ENCODE results near the gene ITGB6. TPM values are rescaled to one million over a fixed set of nuclear protein-coding genes. Genes with fewer than 3 reads are reported as not detected.
A peak's percentile ranks its signal among the peaks of the same experiment; 100 is the strongest.
"Not testable (repeated sequence)": the region's sequence is repeated elsewhere in the genome, so short reads cannot be mapped to it uniquely, and the experiment has no call there.

Gene ITGB6
- total RNA-seq, 6 donors from 2014 or later: 52.6 to 124 (median 68.8) TPM

DNA sequence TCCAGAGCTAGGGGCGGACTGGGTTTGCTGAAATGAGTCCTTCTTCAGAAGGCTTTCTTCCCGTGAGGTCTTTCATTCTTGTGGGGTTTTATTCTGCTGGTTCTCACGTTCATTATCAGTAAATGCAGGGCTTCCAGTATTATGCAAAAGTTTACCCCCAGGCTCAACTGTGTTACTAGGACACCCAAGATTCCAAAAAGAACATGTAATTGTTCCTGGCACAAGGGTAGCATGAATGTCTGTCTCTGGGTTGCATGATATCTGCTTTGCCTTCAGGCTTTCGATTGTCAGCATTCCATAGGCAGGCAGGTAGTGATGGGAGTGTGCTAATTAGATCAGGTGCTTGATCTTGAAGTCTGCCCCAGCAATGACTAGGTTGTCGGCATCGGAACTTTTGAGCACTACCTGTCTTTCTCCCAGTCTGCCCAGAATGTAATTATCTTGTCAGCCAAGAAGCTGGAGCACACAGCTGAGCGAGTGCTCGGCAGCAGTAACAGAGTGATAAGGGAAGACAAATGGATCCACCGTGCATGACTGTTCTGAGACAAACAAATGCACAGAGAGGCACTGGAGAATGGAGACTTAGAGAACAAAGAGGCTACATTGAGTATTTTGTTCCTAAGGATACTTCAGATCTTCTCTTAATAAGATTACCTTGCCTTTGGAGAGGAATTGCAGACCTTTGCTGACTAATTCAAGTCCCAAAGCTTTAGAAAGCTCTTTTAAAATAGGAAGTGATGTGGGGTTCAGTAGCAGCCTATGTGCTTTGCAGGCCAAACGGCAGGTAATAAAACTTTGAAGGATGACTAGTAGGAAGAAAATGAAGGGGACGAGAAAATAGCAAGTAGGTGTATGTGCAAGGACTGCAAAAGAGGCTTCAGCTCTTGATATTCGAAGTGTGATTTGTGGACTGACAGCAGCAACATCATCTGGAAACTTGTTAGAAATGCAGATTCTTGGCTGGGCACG is 41.9 kb downstream of the ITGB6 start:
- Histone ChIP-seq H3K27ac (no peak overlapping the region), H3K9me3 (no peaks in the 10 kb centered on the region), H3K4me1 (peaks cover 0 to 5% (median 0%) of the 10 kb centered on the region in 4 donors), H3K27me3 (no peaks in the 10 kb centered on the region), H3K4me3 (no peak overlapping the region), H3K36me3 (no peaks in the 10 kb centered on the region)
- 69 to 71% methylated on average over 13 of the region's 13 CpGs for WGBS, 2 donors
- TF ChIP-seq POLR2A (IDR thresholded peaks at IDR 0.05): no peak
- TF ChIP-seq POLR2AphosphoS5 (IDR thresholded peaks at IDR 0.05): no peak
- DNase-seq (no peak), ATAC-seq (ENCODE audit: low FRiP score in 2 of 2) (peak in 1 of 2 donors; percentile 65)

DNA sequence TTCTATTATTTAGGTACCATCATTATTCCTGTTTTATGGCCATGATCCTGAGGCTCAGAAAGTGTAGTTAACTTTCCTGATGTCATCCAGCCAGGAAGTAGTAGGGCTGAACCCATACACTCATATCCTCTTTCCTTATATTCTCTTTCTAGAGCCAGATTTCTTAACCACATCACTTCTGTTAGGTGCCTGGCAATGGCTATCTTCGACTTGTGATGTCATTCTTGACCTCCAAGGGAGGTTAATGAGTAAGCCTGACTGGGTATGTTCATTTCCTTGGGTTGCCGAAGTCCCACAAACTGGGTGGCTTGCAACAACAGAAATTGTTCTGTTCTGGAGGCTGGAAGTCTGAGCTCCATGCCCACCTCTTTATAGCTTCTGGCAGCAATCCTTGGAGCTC is 43.4 kb downstream of the ITGB6 start:
- Histone ChIP-seq H3K36me3 (no peaks in the 10 kb centered on the region), H3K4me3 (no peak overlapping the region), H3K27ac (no peak overlapping the region), H3K4me1 (peaks cover 0 to 5% (median 0%) of the 10 kb centered on the region in 4 donors), H3K27me3 (no peaks in the 10 kb centered on the region), H3K9me3 (no peaks in the 10 kb centered on the region)
- whole genome bisulfite sequencing, 2 donors: 63 to 66% methylated on average over 2 of the region's 2 CpGs
- no peak for TF ChIP-seq EP300 (IDR thresholded peaks at IDR 0.05)
- TF ChIP-seq, protein P1, sequence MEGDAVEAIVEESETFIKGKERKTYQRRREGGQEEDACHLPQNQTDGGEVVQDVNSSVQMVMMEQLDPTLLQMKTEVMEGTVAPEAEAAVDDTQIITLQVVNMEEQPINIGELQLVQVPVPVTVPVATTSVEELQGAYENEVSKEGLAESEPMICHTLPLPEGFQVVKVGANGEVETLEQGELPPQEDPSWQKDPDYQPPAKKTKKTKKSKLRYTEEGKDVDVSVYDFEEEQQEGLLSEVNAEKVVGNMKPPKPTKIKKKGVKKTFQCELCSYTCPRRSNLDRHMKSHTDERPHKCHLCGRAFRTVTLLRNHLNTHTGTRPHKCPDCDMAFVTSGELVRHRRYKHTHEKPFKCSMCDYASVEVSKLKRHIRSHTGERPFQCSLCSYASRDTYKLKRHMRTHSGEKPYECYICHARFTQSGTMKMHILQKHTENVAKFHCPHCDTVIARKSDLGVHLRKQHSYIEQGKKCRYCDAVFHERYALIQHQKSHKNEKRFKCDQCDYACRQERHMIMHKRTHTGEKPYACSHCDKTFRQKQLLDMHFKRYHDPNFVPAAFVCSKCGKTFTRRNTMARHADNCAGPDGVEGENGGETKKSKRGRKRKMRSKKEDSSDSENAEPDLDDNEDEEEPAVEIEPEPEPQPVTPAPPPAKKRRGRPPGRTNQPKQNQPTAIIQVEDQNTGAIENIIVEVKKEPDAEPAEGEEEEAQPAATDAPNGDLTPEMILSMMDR (IDR thresholded peaks at IDR 0.05): no peak
- no peak for TF ChIP-seq POLR2AphosphoS5 (IDR thresholded peaks at IDR 0.05)
- TF ChIP-seq POLR2A (IDR thresholded peaks at IDR 0.05): no peak
- ATAC-seq (ENCODE audit: low FRiP score in 2 of 2): peak in 1 of 2 donors; percentile 37
- no peak for DNase-seq

DNA sequence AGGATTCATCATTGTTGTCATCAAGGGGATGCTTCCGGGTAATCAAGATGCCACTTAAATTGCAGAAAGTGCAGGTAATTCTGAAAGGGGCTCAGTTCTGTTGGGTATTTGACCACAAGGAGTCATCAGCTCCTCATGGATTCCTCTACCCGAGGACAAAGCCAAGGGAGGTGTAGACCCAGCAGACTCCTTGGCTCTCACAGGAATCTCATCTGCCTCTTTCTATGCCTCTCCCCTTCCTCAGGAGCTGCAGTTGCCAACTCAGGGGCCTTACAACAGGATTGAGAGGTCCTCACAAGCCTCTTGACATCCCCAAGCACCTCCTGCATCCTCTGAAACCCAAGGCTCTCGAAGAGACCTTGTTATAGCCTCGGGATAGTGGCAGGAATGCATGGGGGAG is 44.0 kb downstream of the ITGB6 start:
- TF ChIP-seq, protein P1 (IDR thresholded peaks at IDR 0.05): peak in 1 of 6 experiments; percentile 10
- no peak for TF ChIP-seq POLR2A (IDR thresholded peaks at IDR 0.05)
- H3K27me3 ChIP-seq: no peaks in the 10 kb centered on the region
- no peak overlapping the region for H3K4me3 ChIP-seq
- H3K27ac ChIP-seq: no peak overlapping the region
- peaks cover 0 to 5% (median 0%) of the 10 kb centered on the region in 4 donors for H3K4me1 ChIP-seq
- H3K36me3 ChIP-seq: no peaks in the 10 kb centered on the region
- ATAC-seq (ENCODE audit: low FRiP score in 2 of 2) (peak; percentile 12 to 65), DNase-seq (peak in 1 of 2 donors; percentile 31)
- no peaks in the 10 kb centered on the region for H3K9me3 ChIP-seq
- WGBS, 2 donors: 72 to 86% methylated on average over 4 of the region's 4 CpGs

DNA sequence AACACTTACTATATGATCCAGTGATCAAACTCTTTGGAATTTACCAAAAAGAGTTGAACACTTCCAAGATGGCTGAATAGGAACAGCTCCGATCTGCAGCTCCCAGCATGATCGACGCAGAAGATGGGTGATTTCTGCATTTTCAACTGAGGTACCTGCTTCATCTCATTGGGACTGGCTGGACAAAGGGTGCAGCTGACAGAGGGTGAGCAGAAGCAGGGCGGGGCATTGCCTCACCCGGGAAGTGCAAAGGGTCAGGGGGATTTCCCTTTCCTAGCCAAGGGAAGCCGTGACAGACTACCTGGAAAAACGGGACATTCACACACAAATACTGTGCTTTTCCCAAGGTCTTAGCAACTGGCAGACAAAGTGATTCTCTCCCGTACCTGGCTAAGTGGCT is 51.7 kb downstream of the ITGB6 start:
- DNase-seq; H3K4me1 ChIP-seq; H3K4me3 ChIP-seq; H3K27me3 ChIP-seq; ATAC-seq (ENCODE audit: low FRiP score in 2 of 2); H3K36me3 ChIP-seq; H3K9me3 ChIP-seq: not testable (repeated sequence)
- 69 to 75% methylated on average over 7 to 8 of the region's 8 CpGs for WGBS, 2 donors
- peak overlapping the region in 2 of 4 donors; percentile 3 to 4 for H3K27ac ChIP-seq

DNA sequence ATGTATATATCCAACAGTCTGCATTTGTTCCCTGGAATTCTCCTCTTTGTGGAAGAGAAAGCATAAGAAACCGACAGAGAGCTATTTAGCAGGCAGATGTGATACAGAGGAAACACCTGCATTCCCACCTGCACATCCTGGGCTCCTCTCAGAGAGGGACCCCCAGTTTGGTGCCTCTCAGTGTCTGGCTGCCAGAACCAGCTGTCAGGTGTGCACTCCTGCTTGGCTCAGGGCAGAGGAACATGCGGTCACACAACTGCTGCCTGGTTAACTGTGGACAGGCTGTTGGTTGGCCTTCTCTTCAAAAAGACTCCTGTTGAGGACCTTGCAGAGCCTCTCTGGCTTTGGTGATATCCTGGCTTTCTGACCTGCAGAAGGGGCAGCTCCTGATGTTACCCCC is 54.6 kb downstream of the ITGB6 start:
- WGBS, 2 donors: 70 to 85% methylated on average over 1 to 2 of the region's 2 CpGs
- Histone ChIP-seq H3K9me3 (no peaks in the 10 kb centered on the region), H3K4me3 (no peak overlapping the region), H3K4me1 (peaks cover 4 to 16% (median 10%) of the 10 kb centered on the region in 4 donors), H3K36me3 (no peaks in the 10 kb centered on the region), H3K27ac (no peak overlapping the region), H3K27me3 (no peaks in the 10 kb centered on the region)
- TF ChIP-seq EP300 (IDR thresholded peaks at IDR 0.05): no peak
- DNase-seq (no peak), ATAC-seq (ENCODE audit: low FRiP score in 2 of 2) (no peak)

DNA sequence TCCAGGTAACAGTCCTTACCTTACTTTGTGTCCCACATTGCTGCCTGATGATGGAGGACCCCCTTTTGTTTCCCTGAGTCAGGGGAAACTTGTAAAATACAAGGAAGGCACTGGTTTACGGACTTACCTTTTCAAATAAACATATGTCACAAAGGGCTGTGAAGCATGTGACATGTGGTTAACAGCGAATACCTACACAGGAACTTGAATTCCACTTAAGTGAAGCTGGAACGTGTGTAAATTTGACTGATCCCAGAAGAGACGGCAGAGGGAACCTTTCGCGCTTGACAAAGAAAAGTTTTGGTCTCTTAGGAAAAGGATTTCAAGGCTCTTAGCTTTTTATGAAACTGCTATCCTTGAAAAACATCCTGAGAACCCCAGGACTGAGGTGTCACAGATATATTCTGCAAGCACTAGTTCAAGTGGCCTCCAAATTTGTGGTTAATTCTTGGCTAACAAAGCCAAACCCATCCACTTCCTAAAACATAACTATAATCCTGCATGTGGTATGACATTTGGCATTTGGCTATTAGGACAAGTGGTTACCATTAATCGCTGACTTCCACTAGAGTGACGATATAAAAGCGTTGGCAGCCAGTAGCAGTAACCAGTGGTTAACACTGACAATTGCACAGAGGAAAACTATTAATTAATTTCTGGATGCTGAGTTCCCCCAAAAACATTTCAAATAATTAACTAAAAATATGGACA is 55.6 kb downstream of the ITGB6 start:
- DNase-seq: peak in 1 of 2 donors; percentile 30
- Histone ChIP-seq H3K36me3 (no peaks in the 10 kb centered on the region), H3K4me1 (peaks cover 4 to 16% (median 10%) of the 10 kb centered on the region in 4 donors), H3K9me3 (no peaks in the 10 kb centered on the region), H3K4me3 (no peak overlapping the region), H3K27ac (peak overlapping the region in 3 of 4 donors; percentile 30 to 63 (median 50)), H3K27me3 (no peaks in the 10 kb centered on the region)
- TF ChIP-seq EP300 (IDR thresholded peaks at IDR 0.05): no peak
- TF ChIP-seq, protein P1 (IDR thresholded peaks at IDR 0.05): peak in 2 of 6 experiments; percentile 4 to 12
- 42 to 54% methylated on average over 9 of the region's 9 CpGs for WGBS, 2 donors
- peak in 1 of 2 donors; percentile 73 for ATAC-seq (ENCODE audit: low FRiP score in 2 of 2)
